Sigmoid colon (tissue), 4 donors: ENCODE results near the gene TSPAN9.

Experiments used
- EP300 ChIP-seq, 4 donors: sonication (generic); formaldehyde crosslinking; IDR thresholded peaks; one replicate each; pipeline ENCODE4 v1.6.1; 2017; ENCODE audit warnings: antibody characterized with exemption in 4 of 4
- POLR2A ChIP-seq, 2 donors: fragments of 450-650 bp; IDR thresholded peaks; one replicate each; pipeline ENCODE4 v1.6.1; 2016; ENCODE audit warnings: antibody characterized with exemption in 2 of 2, mild to moderate bottlenecking in 2 of 2, moderate library complexity in 2 of 2
- TF ChIP-seq, protein P1 (sequence below), 4 experiments: fragments of 450-650 bp in 3 of 4; fragments of 200-600 bp in 1 of 4; IDR thresholded peaks; one replicate each; pipeline ENCODE4 v1.5.1; 2016 to 2019; ENCODE audit warnings: antibody characterized with exemption in 4 of 4, mild to moderate bottlenecking in 3 of 4, moderate library complexity in 2 of 4

GRCh38 chr12:3086211-3086610 is 9.0 kb downstream of the TSPAN9 start:
- TF ChIP-seq, protein P1, sequence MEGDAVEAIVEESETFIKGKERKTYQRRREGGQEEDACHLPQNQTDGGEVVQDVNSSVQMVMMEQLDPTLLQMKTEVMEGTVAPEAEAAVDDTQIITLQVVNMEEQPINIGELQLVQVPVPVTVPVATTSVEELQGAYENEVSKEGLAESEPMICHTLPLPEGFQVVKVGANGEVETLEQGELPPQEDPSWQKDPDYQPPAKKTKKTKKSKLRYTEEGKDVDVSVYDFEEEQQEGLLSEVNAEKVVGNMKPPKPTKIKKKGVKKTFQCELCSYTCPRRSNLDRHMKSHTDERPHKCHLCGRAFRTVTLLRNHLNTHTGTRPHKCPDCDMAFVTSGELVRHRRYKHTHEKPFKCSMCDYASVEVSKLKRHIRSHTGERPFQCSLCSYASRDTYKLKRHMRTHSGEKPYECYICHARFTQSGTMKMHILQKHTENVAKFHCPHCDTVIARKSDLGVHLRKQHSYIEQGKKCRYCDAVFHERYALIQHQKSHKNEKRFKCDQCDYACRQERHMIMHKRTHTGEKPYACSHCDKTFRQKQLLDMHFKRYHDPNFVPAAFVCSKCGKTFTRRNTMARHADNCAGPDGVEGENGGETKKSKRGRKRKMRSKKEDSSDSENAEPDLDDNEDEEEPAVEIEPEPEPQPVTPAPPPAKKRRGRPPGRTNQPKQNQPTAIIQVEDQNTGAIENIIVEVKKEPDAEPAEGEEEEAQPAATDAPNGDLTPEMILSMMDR (IDR thresholded peaks at IDR 0.05) = no peak
- no peak for TF ChIP-seq POLR2A (IDR thresholded peaks at IDR 0.05)
- no peak for TF ChIP-seq EP300 (IDR thresholded peaks at IDR 0.05)
